Coronary artery (tissue), 2 donors: Measurements from ENCODE around the gene PPP4R2.
A peak's percentile ranks its signal among the peaks of the same experiment; 100 is the strongest.

Experiments used
- DNase-seq: peaks from one replicate; pipeline ENCODE4 v3.0.0-alpha.2; 2017; ENCODE audit warnings: low spot score
- H3K27ac ChIP-seq, 2 donors: fragments of 200-600 bp; sonication (generic); one replicate each; pipeline ENCODE4 v1.5.1; 2016 to 2019
- H3K4me3 ChIP-seq: fragments of 200-600 bp; sonication (generic); 2 replicates; pipeline ENCODE4 v1.5.1; 2016; ENCODE audit warnings: mild to moderate bottlenecking, moderate library complexity
- TF ChIP-seq, protein P1 (sequence below): fragments of 200-600 bp; sonication (generic); IDR thresholded peaks from one replicate; pipeline ENCODE4 v1.5.1; 2019; ENCODE audit warnings: antibody characterized with exemption

Gene PPP4R2

GRCh38 chr3:73068419-73068818, 71.8 kb downstream of the PPP4R2 start:
- TF ChIP-seq, protein P1, sequence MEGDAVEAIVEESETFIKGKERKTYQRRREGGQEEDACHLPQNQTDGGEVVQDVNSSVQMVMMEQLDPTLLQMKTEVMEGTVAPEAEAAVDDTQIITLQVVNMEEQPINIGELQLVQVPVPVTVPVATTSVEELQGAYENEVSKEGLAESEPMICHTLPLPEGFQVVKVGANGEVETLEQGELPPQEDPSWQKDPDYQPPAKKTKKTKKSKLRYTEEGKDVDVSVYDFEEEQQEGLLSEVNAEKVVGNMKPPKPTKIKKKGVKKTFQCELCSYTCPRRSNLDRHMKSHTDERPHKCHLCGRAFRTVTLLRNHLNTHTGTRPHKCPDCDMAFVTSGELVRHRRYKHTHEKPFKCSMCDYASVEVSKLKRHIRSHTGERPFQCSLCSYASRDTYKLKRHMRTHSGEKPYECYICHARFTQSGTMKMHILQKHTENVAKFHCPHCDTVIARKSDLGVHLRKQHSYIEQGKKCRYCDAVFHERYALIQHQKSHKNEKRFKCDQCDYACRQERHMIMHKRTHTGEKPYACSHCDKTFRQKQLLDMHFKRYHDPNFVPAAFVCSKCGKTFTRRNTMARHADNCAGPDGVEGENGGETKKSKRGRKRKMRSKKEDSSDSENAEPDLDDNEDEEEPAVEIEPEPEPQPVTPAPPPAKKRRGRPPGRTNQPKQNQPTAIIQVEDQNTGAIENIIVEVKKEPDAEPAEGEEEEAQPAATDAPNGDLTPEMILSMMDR, result no peak
- Histone ChIP-seq H3K27ac (no peak overlapping the region), H3K4me3 (no peak overlapping the region)
- no peak for DNase-seq

DNA sequence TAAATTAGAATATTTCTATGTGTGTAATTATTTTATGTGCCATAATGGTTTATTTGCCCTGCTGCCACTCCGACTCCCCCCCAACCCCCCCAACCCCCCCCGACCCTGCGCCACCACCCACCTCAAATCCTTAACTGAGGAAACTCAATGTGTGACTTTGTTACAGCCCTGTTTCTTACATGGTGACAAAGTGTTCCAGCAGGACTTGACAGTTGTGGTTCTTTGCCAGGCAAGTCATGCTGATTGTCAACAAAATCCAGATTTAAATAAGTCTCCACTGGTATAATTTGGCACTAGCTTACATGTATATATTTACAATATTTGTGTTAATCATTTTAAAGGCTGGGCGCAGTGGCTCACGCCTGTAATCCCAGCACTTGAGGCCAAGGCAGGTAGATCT, 72.6 kb downstream of the PPP4R2 start:
- TF ChIP-seq, protein P1, result no peak
- no peak for DNase-seq
- H3K4me3 ChIP-seq, result no peak overlapping the region
- no peak overlapping the region for H3K27ac ChIP-seq

GRCh38 chr3:73069775-73070444, 73.3 kb downstream of the PPP4R2 start:
- no peak overlapping the region for H3K27ac ChIP-seq
- TF ChIP-seq, protein P1, result no peak

GRCh38 chr3:73070675-73071575, 74.3 kb downstream of the PPP4R2 start:
- no peak for DNase-seq
- TF ChIP-seq, protein P1, result no peak
- Histone ChIP-seq H3K27ac (peak overlapping the region in 1 of 2 donors; percentile 10), H3K4me3 (no peak overlapping the region)

More at GRCh38 chr3:73069775-73070444, 73.3 kb downstream of the PPP4R2 start:
- no peak for DNase-seq
- H3K4me3 ChIP-seq, result no peak overlapping the region

GRCh38 chr3:73071952-73072351, 75.3 kb downstream of the PPP4R2 start:
- no peak for DNase-seq
- TF ChIP-seq, protein P1, result no peak

DNA sequence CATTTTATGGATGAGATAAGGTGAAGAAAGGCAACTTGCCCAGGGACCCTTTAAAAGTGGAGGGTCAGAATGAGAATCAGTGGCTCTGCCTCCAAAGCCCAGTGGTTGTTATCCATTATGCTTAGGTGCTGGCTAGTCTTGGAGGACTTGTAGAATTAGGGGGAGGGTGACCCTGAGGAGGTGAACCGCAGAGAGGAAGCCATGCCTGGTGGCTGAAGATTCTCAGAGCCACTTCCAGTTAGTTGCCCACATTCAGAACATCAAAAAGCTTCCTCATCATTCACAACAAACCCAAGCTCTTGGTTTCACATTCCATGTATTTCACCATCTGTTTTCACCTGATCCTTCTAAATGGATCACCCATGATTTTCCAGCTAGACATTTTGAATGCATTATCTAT, 76.0 kb downstream of the PPP4R2 start:
- TF ChIP-seq, protein P1, result no peak
- Histone ChIP-seq H3K4me3 (no peak overlapping the region), H3K27ac (no peak overlapping the region)
- no peak for DNase-seq

More at GRCh38 chr3:73071952-73072351, 75.3 kb downstream of the PPP4R2 start:
- no peak overlapping the region for H3K4me3 ChIP-seq
- no peak overlapping the region for H3K27ac ChIP-seq
